ENCODE data around the gene LTBP3.

The LTBP3 gene

GRCh38 chr11:65538915-65539743 lies 19.0 kb downstream of the LTBP3 start:
- peak overlapping the region; percentile 49 for H3K4me2 ChIP-seq (ENCODE audit: low read depth, low read length, poor library complexity, severe bottlenecking)
- no peak overlapping the region for H3K9ac ChIP-seq (ENCODE audit: low read length)
- no peaks in the 10 kb centered on the region for H3K79me2 ChIP-seq (ENCODE audit: insufficient read depth, low read length)
- H3K36me3 ChIP-seq (ENCODE audit: low read length), result no peaks in the 10 kb centered on the region
- no peaks in the 10 kb centered on the region; the same call in 1 of the 2 replicates for H3F3A ChIP-seq (ENCODE audit: insufficient read depth)
- no peak overlapping the region for H2AFZ ChIP-seq (ENCODE audit: low read depth, low read length, severe bottlenecking)
- H3K27ac ChIP-seq (ENCODE audit: low read depth, low read length), result no peak overlapping the region
- H3K9me2 ChIP-seq (replicated peaks; ENCODE audit: insufficient read depth, low read length), result no peaks in the 10 kb centered on the region
- no peaks in the 10 kb centered on the region for H4K20me1 ChIP-seq (ENCODE audit: low read depth, low read length)
- no peak for TF ChIP-seq EZH2phosphoT487 (conservative IDR thresholded peaks at IDR 0.05; ENCODE audit: low read length)
- TF ChIP-seq, protein P1, sequence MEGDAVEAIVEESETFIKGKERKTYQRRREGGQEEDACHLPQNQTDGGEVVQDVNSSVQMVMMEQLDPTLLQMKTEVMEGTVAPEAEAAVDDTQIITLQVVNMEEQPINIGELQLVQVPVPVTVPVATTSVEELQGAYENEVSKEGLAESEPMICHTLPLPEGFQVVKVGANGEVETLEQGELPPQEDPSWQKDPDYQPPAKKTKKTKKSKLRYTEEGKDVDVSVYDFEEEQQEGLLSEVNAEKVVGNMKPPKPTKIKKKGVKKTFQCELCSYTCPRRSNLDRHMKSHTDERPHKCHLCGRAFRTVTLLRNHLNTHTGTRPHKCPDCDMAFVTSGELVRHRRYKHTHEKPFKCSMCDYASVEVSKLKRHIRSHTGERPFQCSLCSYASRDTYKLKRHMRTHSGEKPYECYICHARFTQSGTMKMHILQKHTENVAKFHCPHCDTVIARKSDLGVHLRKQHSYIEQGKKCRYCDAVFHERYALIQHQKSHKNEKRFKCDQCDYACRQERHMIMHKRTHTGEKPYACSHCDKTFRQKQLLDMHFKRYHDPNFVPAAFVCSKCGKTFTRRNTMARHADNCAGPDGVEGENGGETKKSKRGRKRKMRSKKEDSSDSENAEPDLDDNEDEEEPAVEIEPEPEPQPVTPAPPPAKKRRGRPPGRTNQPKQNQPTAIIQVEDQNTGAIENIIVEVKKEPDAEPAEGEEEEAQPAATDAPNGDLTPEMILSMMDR (IDR thresholded peaks at IDR 0.05; ENCODE audit: insufficient read depth, low read length, poor library complexity, severe bottlenecking), result no peak
- no peak overlapping the region for H3K4me3 ChIP-seq (ENCODE audit: insufficient read depth, low read length, poor library complexity, severe bottlenecking)
- H3K27me3 ChIP-seq (ENCODE audit: low read length), result no peaks in the 10 kb centered on the region
- no peaks in the 10 kb centered on the region for H3K9me3 ChIP-seq (ENCODE audit: insufficient read depth, low read length)

- no peak overlapping the region for H3K9ac ChIP-seq (ENCODE audit: low read length)
- H4K20me1 ChIP-seq (ENCODE audit: low read depth, low read length), result no peaks in the 10 kb centered on the region
- H3K9me2 ChIP-seq (replicated peaks; ENCODE audit: insufficient read depth, low read length), result no peaks in the 10 kb centered on the region
- H2AFZ ChIP-seq (ENCODE audit: low read depth, low read length, severe bottlenecking), result no peak overlapping the region
- no peaks in the 10 kb centered on the region for H3K9me3 ChIP-seq (ENCODE audit: insufficient read depth, low read length)
- H3K36me3 ChIP-seq (ENCODE audit: low read length), result no peaks in the 10 kb centered on the region
- no peak overlapping the region for H3K4me2 ChIP-seq (ENCODE audit: low read depth, low read length, poor library complexity, severe bottlenecking)
- H3K79me2 ChIP-seq (ENCODE audit: insufficient read depth, low read length), result no peaks in the 10 kb centered on the region
- H3F3A ChIP-seq (ENCODE audit: insufficient read depth), result no peaks in the 10 kb centered on the region; the same call in 1 of the 2 replicates
- no peaks in the 10 kb centered on the region for H3K27me3 ChIP-seq (ENCODE audit: low read length)
- H3K27ac ChIP-seq (ENCODE audit: low read depth, low read length), result no peak overlapping the region
- no peak overlapping the region for H3K4me3 ChIP-seq (ENCODE audit: insufficient read depth, low read length, poor library complexity, severe bottlenecking)
- TF ChIP-seq, protein P1 (IDR thresholded peaks at IDR 0.05; ENCODE audit: insufficient read depth, low read length, poor library complexity, severe bottlenecking), result no peak
- no peak for TF ChIP-seq EZH2phosphoT487 (conservative IDR thresholded peaks at IDR 0.05; ENCODE audit: low read length)
Observed at GRCh38 chr11:65538232-65538914, 19.8 kb downstream of the LTBP3 start.

GRCh38 chr11:65537620-65538231 lies 20.4 kb downstream of the LTBP3 start:
- no peaks in the 10 kb centered on the region for H3K36me3 ChIP-seq (ENCODE audit: low read length)
- no peaks in the 10 kb centered on the region; the same call in 1 of the 2 replicates for H3F3A ChIP-seq (ENCODE audit: insufficient read depth)
- TF ChIP-seq, protein P1 (IDR thresholded peaks at IDR 0.05; ENCODE audit: insufficient read depth, low read length, poor library complexity, severe bottlenecking), result no peak
- TF ChIP-seq EZH2phosphoT487 (conservative IDR thresholded peaks at IDR 0.05; ENCODE audit: low read length), result no peak
- no peaks in the 10 kb centered on the region for H4K20me1 ChIP-seq (ENCODE audit: low read depth, low read length)
- H3K4me2 ChIP-seq (ENCODE audit: low read depth, low read length, poor library complexity, severe bottlenecking), result no peak overlapping the region
- H3K9ac ChIP-seq (ENCODE audit: low read length), result no peak overlapping the region
- H3K4me3 ChIP-seq (ENCODE audit: insufficient read depth, low read length, poor library complexity, severe bottlenecking), result no peak overlapping the region
- no peak overlapping the region for H2AFZ ChIP-seq (ENCODE audit: low read depth, low read length, severe bottlenecking)
- H3K27me3 ChIP-seq (ENCODE audit: low read length), result no peaks in the 10 kb centered on the region
- no peaks in the 10 kb centered on the region for H3K9me3 ChIP-seq (ENCODE audit: insufficient read depth, low read length)
- no peak overlapping the region for H3K27ac ChIP-seq (ENCODE audit: low read depth, low read length)
- H3K9me2 ChIP-seq (replicated peaks; ENCODE audit: insufficient read depth, low read length), result no peaks in the 10 kb centered on the region
- H3K79me2 ChIP-seq (ENCODE audit: insufficient read depth, low read length), result no peaks in the 10 kb centered on the region
